ENCODE data around the gene HCCS.

DNA sequence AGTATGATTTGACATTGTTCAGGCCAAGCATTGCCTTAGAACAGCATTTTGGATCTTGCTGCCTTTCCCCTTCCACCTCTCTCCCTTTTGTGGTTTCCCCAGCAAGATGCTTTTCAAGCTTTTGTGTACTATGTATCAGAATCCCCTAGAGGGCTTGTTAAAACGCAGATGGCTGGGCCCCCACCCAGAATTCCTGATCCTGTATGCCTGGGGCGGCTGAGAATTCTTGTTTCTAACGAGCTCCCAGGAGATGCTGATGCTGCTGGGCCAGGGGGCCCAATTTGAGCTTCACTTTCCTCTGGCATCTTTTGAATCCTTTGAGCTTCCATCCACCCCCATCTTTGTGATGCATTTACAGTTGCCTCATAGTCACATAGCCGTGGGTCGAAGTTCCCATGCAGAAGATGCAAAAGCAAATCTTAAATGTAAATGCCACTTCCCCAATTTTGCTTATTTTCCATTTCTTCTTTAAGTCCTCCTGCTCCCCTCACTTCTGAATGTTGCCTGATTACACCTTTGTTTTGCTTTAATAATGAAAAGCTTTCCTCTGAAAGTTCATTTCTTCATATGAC is 18.5 kb downstream of the HCCS start:
- TF ChIP-seq, protein P1, sequence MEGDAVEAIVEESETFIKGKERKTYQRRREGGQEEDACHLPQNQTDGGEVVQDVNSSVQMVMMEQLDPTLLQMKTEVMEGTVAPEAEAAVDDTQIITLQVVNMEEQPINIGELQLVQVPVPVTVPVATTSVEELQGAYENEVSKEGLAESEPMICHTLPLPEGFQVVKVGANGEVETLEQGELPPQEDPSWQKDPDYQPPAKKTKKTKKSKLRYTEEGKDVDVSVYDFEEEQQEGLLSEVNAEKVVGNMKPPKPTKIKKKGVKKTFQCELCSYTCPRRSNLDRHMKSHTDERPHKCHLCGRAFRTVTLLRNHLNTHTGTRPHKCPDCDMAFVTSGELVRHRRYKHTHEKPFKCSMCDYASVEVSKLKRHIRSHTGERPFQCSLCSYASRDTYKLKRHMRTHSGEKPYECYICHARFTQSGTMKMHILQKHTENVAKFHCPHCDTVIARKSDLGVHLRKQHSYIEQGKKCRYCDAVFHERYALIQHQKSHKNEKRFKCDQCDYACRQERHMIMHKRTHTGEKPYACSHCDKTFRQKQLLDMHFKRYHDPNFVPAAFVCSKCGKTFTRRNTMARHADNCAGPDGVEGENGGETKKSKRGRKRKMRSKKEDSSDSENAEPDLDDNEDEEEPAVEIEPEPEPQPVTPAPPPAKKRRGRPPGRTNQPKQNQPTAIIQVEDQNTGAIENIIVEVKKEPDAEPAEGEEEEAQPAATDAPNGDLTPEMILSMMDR (IDR thresholded peaks at IDR 0.05), result no peak
- TF ChIP-seq EP300 (IDR thresholded peaks at IDR 0.05), result no peak

All from stomach (tissue), 4 donors.